HG02840 (cell line): Measurements from ENCODE around the gene TMOD2.

Experiments used
- ATAC-seq: cut with Tn5 transposase; IDR thresholded peaks from one replicate; pipeline ENCODE4 v1.9.1; 2021; ENCODE audit warnings: mild to moderate bottlenecking, moderate library complexity, moderate number of reproducible peaks; ENCODE audit not compliant: unreplicated experiment, low FRiP score

TMOD2 gene

GRCh38 chr15:51846463-51847230 is 95.2 kb downstream of the TMOD2 start:
- ATAC-seq: no peak

- no peak for ATAC-seq
Observed at GRCh38 chr15:51848811-51849210, 97.4 kb downstream of the TMOD2 start.

- ATAC-seq: no peak
Observed at GRCh38 chr15:51849860-51850259, 98.5 kb downstream of the TMOD2 start.

- ATAC-seq: no peak
Observed at GRCh38 chr15:51853998-51854397, 102.6 kb downstream of the TMOD2 start.

GRCh38 chr15:51855612-51856011 is 104.2 kb downstream of the TMOD2 start:
- no peak for ATAC-seq

GRCh38 chr15:51856714-51857380 is 105.5 kb downstream of the TMOD2 start:
- ATAC-seq: no peak

- no peak for ATAC-seq
Observed at GRCh38 chr15:51861557-51862359, 110.4 kb downstream of the TMOD2 start.

- no peak for ATAC-seq
Observed at GRCh38 chr15:51863131-51863530, 111.7 kb downstream of the TMOD2 start.

GRCh38 chr15:51864408-51865056 is 113.1 kb downstream of the TMOD2 start:
- no peak for ATAC-seq

GRCh38 chr15:51865317-51865716 is 113.9 kb downstream of the TMOD2 start:
- no peak for ATAC-seq
